Measurements from ENCODE around the gene PI16.
"Not testable (repeated sequence)": the region's sequence is repeated elsewhere in the genome, so short reads cannot be mapped to it uniquely, and the experiment has no call there.

The PI16 gene

DNA sequence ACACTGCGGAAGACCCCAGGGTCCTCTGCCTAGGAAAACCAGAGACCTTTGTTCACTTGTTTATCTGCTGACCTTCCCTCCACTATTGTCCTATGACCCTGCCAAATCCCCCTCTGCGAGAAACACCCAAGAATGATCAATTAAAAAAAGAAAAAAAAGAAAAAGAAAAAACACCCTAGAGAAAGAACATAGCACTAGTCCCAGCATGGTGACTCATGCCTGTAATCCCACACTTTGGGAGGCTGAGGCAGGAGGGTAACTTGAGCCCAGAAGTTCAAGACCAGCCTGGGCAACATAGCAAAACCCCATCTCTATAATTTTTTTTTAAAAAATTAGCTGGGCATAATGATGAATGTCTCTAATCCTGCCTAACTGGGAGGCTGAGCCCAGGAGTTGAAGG lies 12.2 kb upstream of the PI16 start:
- H3K27ac ChIP-seq (ENCODE audit: low read depth, low read length); H3K27me3 ChIP-seq (ENCODE audit: control insufficient read depth, insufficient read depth, low read length); H3K9ac ChIP-seq (ENCODE audit: low read length): not testable (repeated sequence)

DNA sequence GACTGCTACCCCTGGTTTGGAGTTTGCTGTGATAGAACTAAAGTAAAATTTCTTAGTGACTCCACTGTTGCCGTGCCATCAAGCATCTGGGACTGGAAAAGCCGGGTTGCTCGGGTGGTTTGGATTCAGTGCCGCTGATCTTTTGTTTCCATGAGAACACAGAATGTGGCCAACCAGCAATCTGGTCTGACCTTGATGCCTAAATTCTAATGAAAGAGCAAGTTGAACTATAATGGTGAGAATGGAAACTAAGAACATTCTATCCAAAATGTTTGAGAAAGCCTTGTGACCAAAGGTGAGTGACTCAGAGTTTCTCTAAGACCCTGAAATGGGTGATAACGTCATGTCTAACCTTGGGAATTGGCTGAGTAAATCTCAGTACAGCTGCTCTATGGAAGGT lies 9.9 kb upstream of the PI16 start:
- H3K9ac ChIP-seq (ENCODE audit: low read length) = no peak overlapping the region
- H3K36me3 ChIP-seq (ENCODE audit: control insufficient read depth, insufficient read depth, low read length) = no peaks in the 10 kb centered on the region
- H3K27ac ChIP-seq (ENCODE audit: low read depth, low read length) = no peak overlapping the region
- peaks cover 9% of the 10 kb centered on the region for H3K9me3 ChIP-seq (ENCODE audit: control insufficient read depth, insufficient read depth, low read depth, low read length)
- H3K4me1 ChIP-seq (ENCODE audit: control insufficient read depth, insufficient read depth, low read length) = peaks cover 4% of the 10 kb centered on the region
- H3K4me3 ChIP-seq (ENCODE audit: low read depth, low read length) = no peak overlapping the region
- no peaks in the 10 kb centered on the region for H3K27me3 ChIP-seq (ENCODE audit: control insufficient read depth, insufficient read depth, low read length)

More for the DNA sequence above, 12.2 kb upstream of the PI16 start:
- H3K9me3 ChIP-seq (ENCODE audit: control insufficient read depth, insufficient read depth, low read depth, low read length); H3K4me3 ChIP-seq (ENCODE audit: low read depth, low read length); H3K4me1 ChIP-seq (ENCODE audit: control insufficient read depth, insufficient read depth, low read length); H3K36me3 ChIP-seq (ENCODE audit: control insufficient read depth, insufficient read depth, low read length): not testable (repeated sequence)

DNA sequence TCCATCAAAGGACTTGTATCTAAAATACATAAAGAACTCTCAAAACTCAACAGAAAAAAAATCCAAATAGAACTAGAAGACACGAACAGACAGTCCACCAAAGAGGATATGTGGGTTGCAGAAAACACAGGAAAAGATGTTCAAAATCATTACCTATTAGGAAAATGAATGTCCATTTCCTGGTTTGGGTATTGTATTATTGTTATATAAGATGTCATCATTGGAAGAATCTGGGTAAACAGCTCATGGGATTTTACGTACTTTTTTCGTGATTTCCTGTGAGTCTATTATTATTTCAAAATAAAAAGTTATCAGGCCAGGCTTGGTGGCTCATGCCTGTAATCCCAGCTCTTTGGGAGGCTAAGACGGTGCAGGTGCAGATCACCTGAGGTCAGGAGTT lies 9.2 kb upstream of the PI16 start:
- Histone ChIP-seq H3K4me3 (ENCODE audit: low read depth, low read length) (no peak overlapping the region), H3K27me3 (ENCODE audit: control insufficient read depth, insufficient read depth, low read length) (no peaks in the 10 kb centered on the region), H3K9me3 (ENCODE audit: control insufficient read depth, insufficient read depth, low read depth, low read length) (peaks cover 6% of the 10 kb centered on the region), H3K4me1 (ENCODE audit: control insufficient read depth, insufficient read depth, low read length) (peaks cover 10% of the 10 kb centered on the region), H3K36me3 (ENCODE audit: control insufficient read depth, insufficient read depth, low read length) (no peaks in the 10 kb centered on the region), H3K9ac (ENCODE audit: low read length) (no peak overlapping the region), H3K27ac (ENCODE audit: low read depth, low read length) (no peak overlapping the region)

DNA sequence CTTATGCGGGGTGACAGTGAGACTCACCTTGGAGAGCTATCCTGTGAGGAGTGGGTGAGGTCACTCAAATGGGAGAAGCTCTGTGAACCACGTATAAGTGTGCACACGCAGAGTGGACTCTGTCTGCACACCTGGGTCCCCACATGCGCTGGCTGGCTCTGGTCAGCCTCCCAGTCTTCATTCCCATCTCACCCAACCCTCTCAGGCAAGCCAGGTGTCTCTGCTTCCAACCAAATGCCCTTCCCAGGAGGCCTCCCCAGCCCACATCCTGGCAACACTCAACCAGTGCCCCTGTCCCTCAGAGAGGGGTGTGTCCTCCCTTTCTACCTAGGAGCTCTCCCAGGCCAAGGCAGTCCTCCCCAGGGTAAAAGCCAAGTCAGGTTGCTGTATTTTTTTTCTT lies 8.0 kb upstream of the PI16 start:
- Histone ChIP-seq H3K9me3 (ENCODE audit: control insufficient read depth, insufficient read depth, low read depth, low read length) (no peaks in the 10 kb centered on the region), H3K4me3 (ENCODE audit: low read depth, low read length) (no peak overlapping the region), H3K9ac (ENCODE audit: low read length) (no peak overlapping the region), H3K27me3 (ENCODE audit: control insufficient read depth, insufficient read depth, low read length) (no peaks in the 10 kb centered on the region), H3K36me3 (ENCODE audit: control insufficient read depth, insufficient read depth, low read length) (no peaks in the 10 kb centered on the region), H3K4me1 (ENCODE audit: control insufficient read depth, insufficient read depth, low read length) (peaks cover 10% of the 10 kb centered on the region), H3K27ac (ENCODE audit: low read depth, low read length) (no peak overlapping the region)

DNA sequence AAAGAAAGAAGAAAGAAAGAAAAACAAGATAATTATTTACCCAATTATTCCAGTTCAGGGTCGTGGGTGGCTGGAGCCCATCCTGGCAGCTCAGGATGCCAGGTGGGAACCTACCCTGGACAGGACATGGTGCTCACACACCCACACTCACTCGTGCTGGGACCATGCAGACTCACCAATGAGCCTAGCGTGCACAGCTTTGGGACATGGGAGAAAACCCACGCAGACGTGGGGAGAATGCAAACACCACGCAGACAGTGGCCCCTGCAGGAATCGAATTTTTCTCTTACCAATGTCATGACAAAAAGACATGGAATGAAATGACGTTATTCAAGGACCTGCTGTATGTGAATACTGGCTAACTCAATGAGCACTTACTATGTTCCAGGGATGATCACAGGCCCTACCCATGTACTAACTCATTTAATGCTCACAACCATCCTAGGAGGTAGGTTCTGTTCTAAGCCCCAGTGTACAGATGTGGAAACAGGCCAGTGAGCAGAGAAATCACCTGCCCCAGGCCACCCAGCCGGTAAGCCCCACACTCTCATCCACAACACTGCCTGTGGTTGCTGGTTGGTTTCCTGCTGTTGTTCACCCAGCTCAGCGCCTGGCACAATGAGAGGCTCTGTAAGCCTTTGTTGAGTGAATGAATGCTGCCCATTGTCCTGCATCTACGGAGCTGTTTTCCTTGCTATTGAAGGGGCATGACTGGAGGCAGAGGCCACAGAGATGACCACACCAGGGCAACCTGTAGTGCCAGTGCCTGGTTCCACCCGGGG lies 6.8 kb upstream of the PI16 start:
- Histone ChIP-seq H3K9me3 (ENCODE audit: control insufficient read depth, insufficient read depth, low read depth, low read length) (no peaks in the 10 kb centered on the region), H3K36me3 (ENCODE audit: control insufficient read depth, insufficient read depth, low read length) (no peaks in the 10 kb centered on the region), H3K27ac (ENCODE audit: low read depth, low read length) (no peak overlapping the region), H3K27me3 (ENCODE audit: control insufficient read depth, insufficient read depth, low read length) (no peaks in the 10 kb centered on the region), H3K4me1 (ENCODE audit: control insufficient read depth, insufficient read depth, low read length) (peaks cover 10% of the 10 kb centered on the region), H3K9ac (ENCODE audit: low read length) (no peak overlapping the region), H3K4me3 (ENCODE audit: low read depth, low read length) (no peak overlapping the region)

DNA sequence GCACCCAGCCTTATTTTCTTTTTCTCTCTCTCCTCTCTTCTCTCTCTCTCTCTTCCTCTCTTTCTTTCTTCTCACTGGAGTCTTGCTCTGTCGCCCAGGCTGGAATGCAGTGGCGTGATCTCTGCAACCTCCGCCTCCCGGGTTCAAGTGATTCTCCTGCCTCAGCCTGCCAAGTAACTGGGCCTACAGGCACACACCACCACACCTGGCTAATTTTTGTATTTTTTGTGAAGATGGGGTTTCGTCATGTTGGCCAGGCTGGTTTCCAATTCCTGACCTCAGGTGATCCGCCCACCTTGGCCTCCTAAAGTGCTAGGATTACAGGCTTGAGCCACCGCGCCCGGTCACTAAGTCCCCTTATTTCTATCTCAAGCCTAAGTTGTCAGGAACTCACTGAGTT lies 5.5 kb upstream of the PI16 start:
- not testable (repeated sequence) for H3K9ac ChIP-seq (ENCODE audit: low read length); H3K36me3 ChIP-seq (ENCODE audit: control insufficient read depth, insufficient read depth, low read length); H3K9me3 ChIP-seq (ENCODE audit: control insufficient read depth, insufficient read depth, low read depth, low read length); H3K27me3 ChIP-seq (ENCODE audit: control insufficient read depth, insufficient read depth, low read length); H3K4me3 ChIP-seq (ENCODE audit: low read depth, low read length); H3K27ac ChIP-seq (ENCODE audit: low read depth, low read length)
- peaks cover 10% of the 10 kb centered on the region for H3K4me1 ChIP-seq (ENCODE audit: control insufficient read depth, insufficient read depth, low read length)

DNA sequence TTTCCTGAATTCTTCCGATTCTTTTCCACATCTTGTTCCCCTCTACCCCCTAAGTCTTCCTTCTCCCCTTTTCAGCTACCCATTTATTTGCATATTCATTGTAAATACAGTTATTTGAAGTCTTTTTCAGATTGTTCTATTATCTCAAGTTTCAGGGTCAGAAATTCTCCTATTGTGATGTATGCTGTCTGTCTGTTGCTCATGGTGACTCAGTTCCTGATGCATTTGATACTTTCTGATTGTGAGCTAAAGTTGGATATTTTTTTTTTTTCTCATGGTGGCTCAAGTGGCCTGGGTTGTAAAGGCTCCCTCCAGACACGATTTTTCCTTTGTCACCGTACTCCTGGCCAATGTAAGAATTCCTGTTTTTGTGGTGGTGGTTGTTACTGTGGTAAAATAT lies 4.9 kb upstream of the PI16 start:
- Histone ChIP-seq H3K27me3 (ENCODE audit: control insufficient read depth, insufficient read depth, low read length) (no peaks in the 10 kb centered on the region), H3K27ac (ENCODE audit: low read depth, low read length) (no peak overlapping the region), H3K4me3 (ENCODE audit: low read depth, low read length) (no peak overlapping the region), H3K36me3 (ENCODE audit: control insufficient read depth, insufficient read depth, low read length) (no peaks in the 10 kb centered on the region), H3K4me1 (ENCODE audit: control insufficient read depth, insufficient read depth, low read length) (peaks cover 10% of the 10 kb centered on the region), H3K9me3 (ENCODE audit: control insufficient read depth, insufficient read depth, low read depth, low read length) (no peaks in the 10 kb centered on the region), H3K9ac (ENCODE audit: low read length) (no peak overlapping the region)

DNA sequence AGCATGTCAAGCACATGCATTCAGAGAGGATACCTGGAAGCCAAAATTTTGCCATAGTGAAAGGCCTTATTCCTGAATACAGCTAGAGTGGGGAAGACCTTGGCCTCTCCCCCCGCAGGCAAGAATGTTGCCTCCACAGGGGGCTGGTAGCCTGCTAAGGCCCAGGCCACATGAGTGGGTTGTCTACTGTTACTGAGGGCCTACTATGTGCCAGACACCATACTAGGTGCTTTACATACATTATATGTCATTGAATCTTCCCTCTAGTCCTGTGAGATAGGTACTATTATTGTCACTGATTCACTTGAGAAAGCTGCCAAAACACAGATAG lies 642 bp upstream of the PI16 start:
- no peaks in the 10 kb centered on the region for H3K36me3 ChIP-seq (ENCODE audit: control insufficient read depth, insufficient read depth, low read length)
- H3K27me3 ChIP-seq (ENCODE audit: control insufficient read depth, insufficient read depth, low read length) = no peaks in the 10 kb centered on the region
- H3K9me3 ChIP-seq (ENCODE audit: control insufficient read depth, insufficient read depth, low read depth, low read length) = no peaks in the 10 kb centered on the region
- H3K4me3 ChIP-seq (ENCODE audit: low read depth, low read length) = no peak overlapping the region
- H3K9ac ChIP-seq (ENCODE audit: low read length) = no peak overlapping the region
- no peak overlapping the region for H3K27ac ChIP-seq (ENCODE audit: low read depth, low read length)
- H3K4me1 ChIP-seq (ENCODE audit: control insufficient read depth, insufficient read depth, low read length) = peaks cover 10% of the 10 kb centered on the region

DNA sequence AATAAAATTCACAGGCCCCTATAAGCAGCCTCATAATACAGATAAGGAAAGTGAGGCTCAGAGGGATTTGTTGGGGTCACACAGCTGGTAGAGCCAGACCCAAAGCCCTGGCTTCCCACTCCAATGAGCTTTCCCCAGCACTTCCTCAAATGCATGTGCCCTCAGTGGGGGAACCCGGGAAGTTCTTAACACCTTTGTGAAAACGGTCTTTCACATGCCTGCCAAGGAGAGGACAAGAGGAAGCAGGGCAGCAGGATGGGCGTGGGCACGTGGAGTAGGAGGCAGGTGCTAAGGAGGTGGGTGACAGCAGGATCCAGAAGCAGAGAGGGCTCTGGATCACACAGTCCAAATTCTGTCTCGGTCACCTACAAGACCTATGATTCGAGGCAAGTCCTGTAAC lies 598 bp downstream of the PI16 start:
- peaks cover under 1% of the 10 kb centered on the region for H3K4me1 ChIP-seq (ENCODE audit: control insufficient read depth, insufficient read depth, low read length)
- H3K36me3 ChIP-seq (ENCODE audit: control insufficient read depth, insufficient read depth, low read length) = no peaks in the 10 kb centered on the region
- no peak overlapping the region for H3K4me3 ChIP-seq (ENCODE audit: low read depth, low read length)
- no peaks in the 10 kb centered on the region for H3K27me3 ChIP-seq (ENCODE audit: control insufficient read depth, insufficient read depth, low read length)
- no peak overlapping the region for H3K9ac ChIP-seq (ENCODE audit: low read length)
- H3K9me3 ChIP-seq (ENCODE audit: control insufficient read depth, insufficient read depth, low read depth, low read length) = no peaks in the 10 kb centered on the region
- no peak overlapping the region for H3K27ac ChIP-seq (ENCODE audit: low read depth, low read length)

DNA sequence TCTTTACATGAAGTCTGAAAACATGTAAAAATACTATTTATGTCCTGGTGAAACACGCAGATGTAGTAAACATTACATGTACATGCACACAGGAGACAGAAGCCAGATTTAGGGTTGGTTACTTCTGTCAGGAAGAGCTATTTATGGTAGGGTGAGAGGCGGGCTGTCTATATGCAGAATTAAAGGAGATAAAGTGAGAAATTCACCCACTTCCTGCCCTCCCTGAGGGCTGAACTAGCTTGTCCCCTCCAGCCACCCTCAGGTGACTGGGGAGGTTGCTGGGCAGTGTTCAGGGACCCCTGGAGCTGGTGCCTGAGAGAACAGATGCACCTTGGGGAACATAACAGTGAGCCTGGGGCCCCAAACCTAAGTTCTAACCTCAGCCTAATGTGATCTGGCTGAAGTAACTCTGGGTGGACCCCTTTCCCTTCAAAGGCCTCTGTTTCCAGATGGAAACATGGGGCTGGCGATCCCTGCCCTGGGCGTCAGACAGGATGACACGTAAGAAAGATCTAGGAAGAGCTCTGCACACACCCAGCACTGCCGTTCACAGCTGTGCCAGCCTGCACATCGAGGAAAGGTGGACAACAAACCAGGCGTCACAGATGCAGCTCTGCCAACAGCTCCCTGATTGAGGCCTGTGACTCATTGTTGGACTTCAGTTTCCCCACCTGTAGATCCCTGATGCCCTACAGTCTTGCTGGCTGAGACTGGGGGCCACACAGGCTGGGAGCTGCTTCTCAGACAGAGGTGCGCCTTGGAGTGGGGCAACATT lies 1.3 kb downstream of the PI16 start:
- no peaks in the 10 kb centered on the region for H3K27me3 ChIP-seq (ENCODE audit: control insufficient read depth, insufficient read depth, low read length)
- no peak overlapping the region for H3K27ac ChIP-seq (ENCODE audit: low read depth, low read length)
- H3K9ac ChIP-seq (ENCODE audit: low read length) = no peak overlapping the region
- H3K4me1 ChIP-seq (ENCODE audit: control insufficient read depth, insufficient read depth, low read length) = peaks cover 3% of the 10 kb centered on the region; the same call in 1 of the 2 replicates
- no peaks in the 10 kb centered on the region for H3K36me3 ChIP-seq (ENCODE audit: control insufficient read depth, insufficient read depth, low read length)
- no peaks in the 10 kb centered on the region for H3K9me3 ChIP-seq (ENCODE audit: control insufficient read depth, insufficient read depth, low read depth, low read length)
- H3K4me3 ChIP-seq (ENCODE audit: low read depth, low read length) = no peak overlapping the region

DNA sequence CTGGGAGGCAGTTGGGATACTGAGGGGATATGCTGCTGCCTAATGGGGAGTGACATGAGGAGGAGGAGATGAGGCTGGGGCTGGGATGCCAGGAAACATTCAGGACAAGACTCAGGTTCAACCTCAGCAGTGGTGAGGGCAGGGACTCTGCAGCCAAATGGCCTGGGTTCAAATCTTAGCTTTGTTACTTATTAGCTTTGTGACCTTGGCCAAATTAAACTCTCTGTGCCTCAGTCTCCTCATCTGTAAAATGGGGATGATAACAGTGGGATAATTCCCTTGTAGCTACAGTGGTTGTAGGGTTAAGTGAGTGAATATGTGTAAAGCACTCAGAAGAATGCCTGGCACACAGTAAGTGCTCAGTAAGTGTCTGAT lies 1.9 kb downstream of the PI16 start:
- no peaks in the 10 kb centered on the region for H3K9me3 ChIP-seq (ENCODE audit: control insufficient read depth, insufficient read depth, low read depth, low read length)
- H3K36me3 ChIP-seq (ENCODE audit: control insufficient read depth, insufficient read depth, low read length) = no peaks in the 10 kb centered on the region
- no peaks in the 10 kb centered on the region for H3K27me3 ChIP-seq (ENCODE audit: control insufficient read depth, insufficient read depth, low read length)
- peaks cover 3% of the 10 kb centered on the region; the same call in 1 of the 2 replicates for H3K4me1 ChIP-seq (ENCODE audit: control insufficient read depth, insufficient read depth, low read length)
- no peak overlapping the region for H3K27ac ChIP-seq (ENCODE audit: low read depth, low read length)
- H3K4me3 ChIP-seq (ENCODE audit: low read depth, low read length) = no peak overlapping the region
- H3K9ac ChIP-seq (ENCODE audit: low read length) = no peak overlapping the region
